Ovary (tissue), 3 donors: ENCODE data around the gene NEURL3.

Experiments
- CTCF ChIP-seq, 3 donors: fragments of 450-650 bp in 2 of 3; fragments of 200-600 bp in 1 of 3; IDR thresholded peaks; one replicate each; pipeline versions ENCODE4 v1.5.1 to v1.8.0; 2016 to 2022; ENCODE audit warnings: antibody characterized with exemption in 3 of 3, mild to moderate bottlenecking in 1 of 3
- POLR2A ChIP-seq: fragments of 450-650 bp; IDR thresholded peaks from one replicate; pipeline ENCODE4 v1.6.1; 2017; ENCODE audit warnings: antibody characterized with exemption, mild to moderate bottlenecking, moderate library complexity
- donor health status: DM: no; HTN: no; CAD: no.

GRCh38 chr2:96494188-96494587, 11.0 kb downstream of the NEURL3 start:
- TF ChIP-seq CTCF (IDR thresholded peaks at IDR 0.05): no peak
- no peak for TF ChIP-seq POLR2A
